ENCODE measurements around the gene ACBD4. TPM values are rescaled to one million over a fixed set of nuclear protein-coding genes. Genes with fewer than 3 reads are reported as not detected.

ACBD4 gene
- total RNA-seq, 1 donor from 2014 or later: 18.9 TPM

DNA sequence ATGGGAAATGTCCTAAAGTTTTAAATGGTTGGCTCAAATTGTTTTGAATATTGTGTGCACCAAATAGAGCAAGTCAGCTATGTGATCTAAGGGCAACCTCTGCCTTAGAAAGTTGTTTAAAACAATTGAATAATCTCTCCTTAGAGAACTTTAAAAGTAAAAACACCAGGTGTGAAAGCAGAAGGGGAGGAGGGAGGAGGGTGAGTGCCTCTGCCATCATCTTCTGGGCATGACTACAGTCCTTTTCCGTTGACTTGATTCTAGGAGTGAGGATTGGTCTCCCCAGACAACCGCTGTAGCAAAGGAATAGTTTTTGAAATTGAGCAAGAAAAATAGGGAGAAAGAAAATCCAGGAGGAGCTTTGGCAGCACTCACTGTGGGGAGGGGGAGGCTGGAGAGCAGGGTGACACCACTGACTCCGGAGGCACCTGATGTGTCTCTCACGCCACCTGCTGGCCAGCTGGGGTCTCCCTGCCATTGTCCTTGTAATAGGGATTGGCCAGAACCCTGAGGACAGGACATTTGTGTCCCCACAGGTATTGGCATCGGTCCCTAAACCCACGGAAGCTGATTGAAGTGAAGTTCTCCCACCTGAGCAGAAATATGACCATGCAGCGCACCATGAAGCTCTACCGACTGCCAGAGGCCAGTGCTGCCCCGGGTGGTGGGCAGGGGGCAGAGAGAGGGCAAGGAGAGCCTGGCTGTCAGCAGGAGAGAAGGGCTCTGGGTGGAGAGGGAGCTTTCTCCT, 36.4 kb upstream of the ACBD4 start:
- Histone ChIP-seq H3K4me3 (no peak overlapping the region), H3K27ac (peak overlapping the region; percentile 53), H3K4me1 (peaks cover 27% of the 10 kb centered on the region), H3K27me3 (no peaks in the 10 kb centered on the region), H3K9me3 (no peaks in the 10 kb centered on the region), H3K36me3 (peaks cover under 1 to 73% of the 10 kb centered on the region in 2 donors)
- DNase-seq (ENCODE audit: extremely low spot score in 2 of 2): no peak
- intact Hi-C loops (cut with DNase I): loop anchor here (5.0 kb wide), 1 partner anchor 47 kb away; the partner anchor contains the start of gene DCAKD
- TF ChIP-seq POLR2A (IDR thresholded peaks at IDR 0.05): no peak
- peak; percentile 42 to 60 for TF ChIP-seq POLR2AphosphoS5 (IDR thresholded peaks at IDR 0.05; ENCODE audit: insufficient read depth in 1 of 2, low read depth in 1 of 2)
- TF ChIP-seq CTCF (IDR thresholded peaks at IDR 0.05): peak; percentile 85 to 95 (median 90)

GRCh38 chr17:45101546-45101882, 34.0 kb upstream of the ACBD4 start:
- no peak for TF ChIP-seq POLR2AphosphoS5 (IDR thresholded peaks at IDR 0.05; ENCODE audit: insufficient read depth in 1 of 2, low read depth in 1 of 2)
- TF ChIP-seq CTCF (IDR thresholded peaks at IDR 0.05): no peak
- TF ChIP-seq POLR2A (IDR thresholded peaks at IDR 0.05): no peak
- no peaks in the 10 kb centered on the region for H3K9me3 ChIP-seq
- no peaks in the 10 kb centered on the region for H3K27me3 ChIP-seq
- DNase-seq (ENCODE audit: extremely low spot score in 2 of 2): no peak
- H3K4me3 ChIP-seq: no peak overlapping the region
- H3K4me1 ChIP-seq: peaks cover 23% of the 10 kb centered on the region
- intact Hi-C loops (cut with DNase I): loop anchor here (10.0 kb wide), 1 partner anchor 187 kb away; the partner anchor contains the start of gene GFAP
- peak overlapping the region; percentile 26 for H3K27ac ChIP-seq
- H3K36me3 ChIP-seq: peaks cover 4 to 75% of the 10 kb centered on the region in 2 donors

DNA sequence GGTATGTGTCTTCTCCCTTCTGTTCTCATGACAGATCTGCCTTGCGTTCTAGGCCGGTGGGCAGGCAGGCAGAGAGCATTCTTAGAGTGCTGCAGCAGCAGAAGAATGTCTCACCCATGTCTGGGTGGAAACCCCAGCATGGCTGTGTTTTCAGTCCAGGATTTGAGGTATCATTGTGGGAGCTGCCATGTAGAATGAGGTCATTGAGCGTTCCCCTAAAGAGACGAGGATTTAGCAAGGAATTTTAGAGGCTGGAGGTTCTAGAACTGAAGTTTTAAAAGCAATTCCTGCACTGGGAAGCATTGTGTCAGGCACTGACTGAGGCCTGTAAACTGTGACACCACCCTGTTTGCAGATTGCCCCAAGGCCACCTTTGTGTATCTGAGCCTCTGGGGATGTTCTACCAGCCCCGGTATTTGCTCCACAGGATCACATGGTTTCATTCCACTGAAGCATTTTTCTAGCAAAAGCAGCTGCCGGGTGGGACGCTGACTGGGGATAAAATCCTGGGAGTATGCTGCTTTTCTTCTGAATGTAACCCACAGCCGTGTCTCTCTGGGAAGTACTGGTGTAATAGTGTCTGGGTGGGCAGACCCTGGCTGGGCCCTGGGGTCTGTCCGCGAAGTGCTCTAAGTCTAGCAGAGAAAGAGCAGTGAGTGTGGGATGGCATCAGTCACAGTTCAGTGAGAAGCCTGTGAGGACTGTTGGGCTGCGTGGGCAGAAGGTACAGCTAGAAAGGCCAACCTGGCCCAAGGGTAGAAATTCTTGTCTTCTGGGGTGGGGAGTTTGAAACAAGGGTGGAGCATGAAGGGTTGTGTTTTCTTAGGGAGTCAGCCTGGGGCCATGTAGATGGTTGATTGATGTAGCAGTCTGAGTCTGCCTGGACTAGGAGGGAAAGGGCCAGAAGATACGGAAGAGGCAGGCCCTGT, 33.3 kb upstream of the ACBD4 start:
- Histone ChIP-seq H3K27me3 (no peaks in the 10 kb centered on the region), H3K4me1 (peaks cover 29% of the 10 kb centered on the region), H3K9me3 (no peaks in the 10 kb centered on the region), H3K4me3 (no peak overlapping the region), H3K36me3 (peaks cover 4 to 73% of the 10 kb centered on the region in 2 donors), H3K27ac (peak overlapping the region; percentile 26)
- intact Hi-C loops (cut with DNase I): loop anchor here (10.0 kb wide), 1 partner anchor 187 kb away; the partner anchor contains the start of gene GFAP
- TF ChIP-seq POLR2A (IDR thresholded peaks at IDR 0.05) (no peak), CTCF (IDR thresholded peaks at IDR 0.05) (no peak), POLR2AphosphoS5 (IDR thresholded peaks at IDR 0.05; ENCODE audit: insufficient read depth in 1 of 2, low read depth in 1 of 2) (no peak)
- DNase-seq (ENCODE audit: extremely low spot score in 2 of 2): no peak

DNA sequence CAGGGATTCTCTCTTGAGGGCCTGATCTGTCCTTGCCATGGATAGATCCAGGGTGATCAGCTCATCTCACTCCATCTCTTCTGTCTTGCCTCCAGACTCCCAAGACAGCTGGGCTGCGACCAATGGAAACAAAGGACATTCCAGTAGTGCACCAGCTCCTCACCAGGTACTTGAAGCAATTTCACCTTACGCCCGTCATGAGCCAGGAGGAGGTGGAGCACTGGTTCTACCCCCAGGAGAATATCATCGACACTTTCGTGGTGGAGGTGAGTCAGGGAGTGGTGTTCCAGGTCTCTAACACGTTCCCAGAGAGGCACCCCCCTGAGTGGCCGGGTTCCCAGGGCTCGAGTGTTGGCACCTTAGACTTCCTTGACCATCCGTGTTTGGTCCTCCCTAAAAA, 32.6 kb upstream of the ACBD4 start:
- Histone ChIP-seq H3K4me1 (peaks cover 35% of the 10 kb centered on the region), H3K4me3 (no peak overlapping the region), H3K27ac (peak overlapping the region; percentile 26), H3K9me3 (no peaks in the 10 kb centered on the region), H3K27me3 (no peaks in the 10 kb centered on the region), H3K36me3 (peaks cover 4 to 73% of the 10 kb centered on the region in 2 donors)
- TF ChIP-seq POLR2AphosphoS5 (IDR thresholded peaks at IDR 0.05; ENCODE audit: insufficient read depth in 1 of 2, low read depth in 1 of 2) (no peak), POLR2A (IDR thresholded peaks at IDR 0.05) (no peak), CTCF (IDR thresholded peaks at IDR 0.05) (no peak)
- intact Hi-C loops (cut with DNase I): loop anchor here (10.0 kb wide), 1 partner anchor 188 kb away; the partner anchor contains the start of gene GFAP
- no peak for DNase-seq (ENCODE audit: extremely low spot score in 2 of 2)

All from vagina (tissue), 2 donors.